CD14-positive monocyte (primary cell): ENCODE data around the gene TAF1C. TPM values are rescaled to one million over a fixed set of nuclear protein-coding genes. Genes with fewer than 3 reads are reported as not detected.

ENCODE experiments used
- DNase-seq, 3 donors: peaks; one replicate each; pipeline ENCODE4 v3.0.0-alpha.2; 2011 to 2022
- H2AFZ ChIP-seq: 2 replicates; pipeline ENCODE4 v1.6.0; 2012; ENCODE audit warnings: mild to moderate bottlenecking, low read depth, low read length, inconsistent platforms; ENCODE audit not compliant: insufficient read depth, poor library complexity, severe bottlenecking
- H3K27ac ChIP-seq, 2 donors: 1 replicate in 1 of 2; 2 replicates in 1 of 2; pipeline ENCODE4 v1.5.1; 2012 to 2013; ENCODE audit warnings: low read length in 2 of 2, control low read depth in 1 of 2, inconsistent platforms in 1 of 2, low read depth in 1 of 2, mild to moderate bottlenecking in 1 of 2
- H3K27me3 ChIP-seq, 2 donors: one replicate each; pipeline versions ENCODE4 v1.6.0 to v1.6.1; 2011 to 2013; ENCODE audit warnings: low read length in 2 of 2; ENCODE audit not compliant: control insufficient read depth in 2 of 2, insufficient read depth in 2 of 2
- H3K36me3 ChIP-seq, 2 donors: replicated peaks in 1 of 2; 1 replicate in 1 of 2; 2 replicates in 1 of 2; pipeline versions ENCODE4 v1.5.1 to v1.6.1; 2012 to 2013; ENCODE audit warnings: low read length in 2 of 2, control low read depth in 1 of 2, inconsistent platforms in 1 of 2, mild to moderate bottlenecking in 1 of 2; ENCODE audit not compliant: insufficient read depth in 2 of 2, control insufficient read depth in 1 of 2
- H3K4me1 ChIP-seq, 2 donors: 1 replicate in 1 of 2; 2 replicates in 1 of 2; pipeline versions ENCODE4 v1.5.1 to v1.6.1; 2012 to 2013; ENCODE audit warnings: low read length in 2 of 2, control low read depth in 1 of 2, inconsistent platforms in 1 of 2, mild to moderate bottlenecking in 1 of 2, moderate library complexity in 1 of 2; ENCODE audit not compliant: insufficient read depth in 2 of 2, control insufficient read depth in 1 of 2
- H3K4me2 ChIP-seq: replicated peaks from 2 replicates; pipeline ENCODE3; 2012; ENCODE audit warnings: low read length, moderate library complexity, mild to moderate bottlenecking; ENCODE audit not compliant: poor library complexity, severe bottlenecking; ENCODE audit errors: extremely low read depth
- H3K4me3 ChIP-seq, 3 experiments: fragments of 200-600 bp in 1 of 3; sonication (generic) in 1 of 3; replicated peaks in 1 of 3; 1 replicate in 2 of 3; 2 replicates in 1 of 3; pipeline ENCODE4 v1.5.1; 2011 to 2013; ENCODE audit warnings: low read length in 3 of 3, mild to moderate bottlenecking in 3 of 3, control low read depth in 2 of 3, low read depth in 2 of 3, inconsistent platforms in 1 of 3, moderate library complexity in 1 of 3
- H3K79me2 ChIP-seq: 2 replicates; pipeline ENCODE4 v1.6.0; 2012; ENCODE audit warnings: mild to moderate bottlenecking, control low read depth, inconsistent platforms, low read length, moderate library complexity; ENCODE audit not compliant: insufficient read depth
- H3K9ac ChIP-seq: 2 replicates; pipeline ENCODE4 v1.6.0; 2017; ENCODE audit warnings: low read length, mild to moderate bottlenecking; ENCODE audit not compliant: insufficient read depth, poor library complexity, severe bottlenecking
- H3K9me3 ChIP-seq, 2 donors: replicated peaks in 1 of 2; 1 replicate in 1 of 2; 2 replicates in 1 of 2; pipeline versions ENCODE4 v1.5.1 to v1.6.1; 2012 to 2013; ENCODE audit warnings: low read length in 2 of 2, control low read depth in 1 of 2; ENCODE audit not compliant: control insufficient read depth in 1 of 2, insufficient read depth in 1 of 2
- H4K20me1 ChIP-seq: 2 replicates; pipeline ENCODE4 v1.6.0; 2012; ENCODE audit warnings: mild to moderate bottlenecking, low read length, control low read depth, moderate library complexity; ENCODE audit not compliant: insufficient read depth
- H3K27ac Mint-ChIP-seq, 7 donors: one replicate each; pipeline ENCODE4 v1.8.0; 2020; ENCODE audit warnings: mild to moderate bottlenecking in 7 of 7, mixed read lengths in 7 of 7, moderate library complexity in 6 of 7, inconsistent platforms in 2 of 7
- H3K27me3 Mint-ChIP-seq, 3 donors: one replicate each; pipeline ENCODE4 v1.8.0; 2021 to 2022; ENCODE audit warnings: low read depth in 3 of 3, mild to moderate bottlenecking in 3 of 3, mixed read lengths in 3 of 3, moderate library complexity in 3 of 3, inconsistent platforms in 1 of 3
- H3K36me3 Mint-ChIP-seq, 2 donors: one replicate each; pipeline ENCODE4 v1.8.0; 2020; ENCODE audit warnings: mixed read lengths in 2 of 2, inconsistent platforms in 1 of 2, mild to moderate bottlenecking in 1 of 2
- H3K4me1 Mint-ChIP-seq: one replicate; pipeline ENCODE4 v1.8.0; 2020; ENCODE audit warnings: mild to moderate bottlenecking, mixed read lengths
- H3K4me3 Mint-ChIP-seq, 2 donors: one replicate each; pipeline ENCODE4 v1.8.0; 2020; ENCODE audit warnings: mild to moderate bottlenecking in 2 of 2, mixed read lengths in 2 of 2, moderate library complexity in 1 of 2
- H3K9me3 Mint-ChIP-seq, 7 donors: one replicate each; pipeline ENCODE4 v1.8.0; 2020 to 2022; ENCODE audit warnings: mixed read lengths in 7 of 7, mild to moderate bottlenecking in 6 of 7, moderate library complexity in 6 of 7, inconsistent platforms in 2 of 7
- WGBS: methylation state at CpG from one replicate; pipeline ENCODE4 v1.1.5; 2013; ENCODE audit warnings: missing lambda C conversion rate; ENCODE audit not compliant: insufficient coverage; 5-methylcytosine and 5-hydroxymethylcytosine counted together
- intact Hi-C, 2 donors: fragments of 100-400 bp; cut with micrococcal nuclease; formaldehyde crosslinking; loops; one replicate each; pipeline versions ENCODE4 v1.15.0 to v1.15.1; 2023
- polyA minus RNA-seq: library from RNA; depleted of rRNA, polyadenylated mRNA; stranded (reverse); fragments of >200 nt; gene quantifications from 2 replicates; pipeline ENCODE4 v1.2.3, GENCODE V29; 2012
- polyA plus RNA-seq, 3 donors: library from polyadenylated mRNA; depleted of rRNA in 1 of 3; unstranded in 2 of 3; stranded (reverse) in 1 of 3; fragments of 300-500 nt in 2 of 3; fragments of >200 nt in 1 of 3; fragmentation: Illumina TruSeq in 2 of 3; gene quantifications; 1 replicate in 2 of 3; 2 replicates in 1 of 3; pipeline ENCODE4 v1.2.3, GENCODE V29; 2012 to 2021
- total RNA-seq, 12 experiments: library from RNA in 1 of 12; stranded (reverse) in 1 of 12; fragments of 120-200 nt in 1 of 12; gene quantifications; one replicate each; pipeline ENCODE4 v1.2.4 and lab custom pipeline; 2013 to 2026; ENCODE audit warnings: mixed read lengths in 6 of 12, inconsistent platforms in 1 of 12
- TF ChIP-seq, protein P1 (sequence below): fragments of 200-600 bp; IDR thresholded peaks from one replicate; pipeline ENCODE4 v1.8.0; 2022; ENCODE audit warnings: antibody characterized with exemption, mild to moderate bottlenecking

The TAF1C gene, protein sequence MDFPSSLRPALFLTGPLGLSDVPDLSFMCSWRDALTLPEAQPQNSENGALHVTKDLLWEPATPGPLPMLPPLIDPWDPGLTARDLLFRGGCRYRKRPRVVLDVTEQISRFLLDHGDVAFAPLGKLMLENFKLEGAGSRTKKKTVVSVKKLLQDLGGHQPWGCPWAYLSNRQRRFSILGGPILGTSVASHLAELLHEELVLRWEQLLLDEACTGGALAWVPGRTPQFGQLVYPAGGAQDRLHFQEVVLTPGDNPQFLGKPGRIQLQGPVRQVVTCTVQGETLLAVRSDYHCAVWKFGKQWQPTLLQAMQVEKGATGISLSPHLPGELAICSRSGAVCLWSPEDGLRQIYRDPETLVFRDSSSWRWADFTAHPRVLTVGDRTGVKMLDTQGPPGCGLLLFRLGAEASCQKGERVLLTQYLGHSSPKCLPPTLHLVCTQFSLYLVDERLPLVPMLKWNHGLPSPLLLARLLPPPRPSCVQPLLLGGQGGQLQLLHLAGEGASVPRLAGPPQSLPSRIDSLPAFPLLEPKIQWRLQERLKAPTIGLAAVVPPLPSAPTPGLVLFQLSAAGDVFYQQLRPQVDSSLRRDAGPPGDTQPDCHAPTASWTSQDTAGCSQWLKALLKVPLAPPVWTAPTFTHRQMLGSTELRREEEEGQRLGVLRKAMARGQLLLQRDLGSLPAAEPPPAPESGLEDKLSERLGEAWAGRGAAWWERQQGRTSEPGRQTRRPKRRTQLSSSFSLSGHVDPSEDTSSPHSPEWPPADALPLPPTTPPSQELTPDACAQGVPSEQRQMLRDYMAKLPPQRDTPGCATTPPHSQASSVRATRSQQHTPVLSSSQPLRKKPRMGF
- 21.3 TPM for total RNA-seq (2013)
- polyA plus RNA-seq (100 to 1,000 TPM in 1 of 3 donors, 1 to 10 TPM in 2; 4.0 to 126 (median 4.5) TPM), polyA minus RNA-seq (40.3 and 50.7 TPM in 2 replicates), total RNA-seq (lab: John Stamatoyannopoulos, UW) (13.3 to 41.8 (median 21.3) reads per million in 11 experiments)

DNA sequence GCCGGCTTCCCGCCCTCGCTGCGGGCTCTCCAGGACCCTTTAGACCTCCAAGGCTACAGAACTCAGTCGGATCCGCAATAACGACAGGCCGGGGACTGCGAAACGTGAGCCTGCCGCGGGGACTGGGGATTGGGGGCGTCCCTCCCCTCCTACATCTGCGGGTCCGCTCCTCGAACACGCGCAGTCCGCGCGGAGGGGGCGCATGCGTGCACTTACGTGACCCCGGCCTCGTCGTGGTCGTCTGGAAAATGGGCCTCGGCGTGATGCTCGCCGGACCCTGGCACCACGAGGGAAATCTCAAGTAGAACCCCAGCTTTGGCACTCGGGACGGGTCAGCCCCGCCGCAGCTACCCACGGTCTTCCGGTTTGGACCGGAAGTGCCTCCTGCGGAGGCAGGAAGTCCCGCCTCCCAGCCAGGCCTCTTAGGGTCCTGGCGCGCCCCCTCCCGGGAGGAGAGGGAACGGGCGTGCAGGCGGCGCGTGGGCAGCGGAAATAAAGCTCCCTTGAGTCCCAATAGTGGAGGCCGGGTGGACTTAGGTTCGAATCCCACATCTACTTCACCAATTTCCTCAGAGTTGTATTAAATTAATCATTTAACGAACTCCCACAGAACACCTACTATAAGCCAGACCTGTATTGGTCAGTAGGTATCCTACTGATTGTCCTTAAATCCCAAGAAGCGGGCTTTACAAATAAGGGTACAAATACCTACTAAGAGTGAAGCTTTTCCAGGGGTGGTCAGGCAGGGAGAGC, at the start of gene TAF1C:
Gene TAF1C (minus strand): TSS at position 373 of the 753 bp plus-strand sequence. CDS start 2,069 bp downstream, outside the sequence.
- DNase-seq: peak; percentile 94 to 95 (median 95)
- WGBS: under 1% methylated on average over 46 of the region's 55 CpGs
- Mint-ChIP-seq H3K4me3 (peak within 1 kb of the TSS; percentile 89 to 93), H3K27ac (peak within 1 kb of the TSS; percentile 88 to 96 (median 91)), H3K4me1 (peaks cover 13% of the 10 kb centered on the region), H3K9me3 (no peaks in the 10 kb centered on the region), H3K27me3 (peaks cover 0 to 1% (median 0%) of the 10 kb centered on the region in 3 donors), H3K36me3 (peaks cover 35 to 36% of the 10 kb centered on the region in 2 donors)
- peak within 1 kb of the TSS; percentile 94 for H3K9ac ChIP-seq
- no peaks in the 10 kb centered on the region for H3K9me3 ChIP-seq
- H3K36me3 ChIP-seq: peaks cover 30 to 34% of the 10 kb centered on the region in 2 donors
- TF ChIP-seq, protein P1, sequence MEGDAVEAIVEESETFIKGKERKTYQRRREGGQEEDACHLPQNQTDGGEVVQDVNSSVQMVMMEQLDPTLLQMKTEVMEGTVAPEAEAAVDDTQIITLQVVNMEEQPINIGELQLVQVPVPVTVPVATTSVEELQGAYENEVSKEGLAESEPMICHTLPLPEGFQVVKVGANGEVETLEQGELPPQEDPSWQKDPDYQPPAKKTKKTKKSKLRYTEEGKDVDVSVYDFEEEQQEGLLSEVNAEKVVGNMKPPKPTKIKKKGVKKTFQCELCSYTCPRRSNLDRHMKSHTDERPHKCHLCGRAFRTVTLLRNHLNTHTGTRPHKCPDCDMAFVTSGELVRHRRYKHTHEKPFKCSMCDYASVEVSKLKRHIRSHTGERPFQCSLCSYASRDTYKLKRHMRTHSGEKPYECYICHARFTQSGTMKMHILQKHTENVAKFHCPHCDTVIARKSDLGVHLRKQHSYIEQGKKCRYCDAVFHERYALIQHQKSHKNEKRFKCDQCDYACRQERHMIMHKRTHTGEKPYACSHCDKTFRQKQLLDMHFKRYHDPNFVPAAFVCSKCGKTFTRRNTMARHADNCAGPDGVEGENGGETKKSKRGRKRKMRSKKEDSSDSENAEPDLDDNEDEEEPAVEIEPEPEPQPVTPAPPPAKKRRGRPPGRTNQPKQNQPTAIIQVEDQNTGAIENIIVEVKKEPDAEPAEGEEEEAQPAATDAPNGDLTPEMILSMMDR: peak; percentile 94
- H2AFZ ChIP-seq: peak within 1 kb of the TSS; percentile 99
- H4K20me1 ChIP-seq: peaks cover 5% of the 10 kb centered on the region
- H3K27ac ChIP-seq: peak within 1 kb of the TSS; percentile 55 to 90
- H3K27me3 ChIP-seq: no peaks in the 10 kb centered on the region
- H3K4me2 ChIP-seq: peak within 1 kb of the TSS; percentile 92
- H3K4me1 ChIP-seq: peaks cover 7 to 11% of the 10 kb centered on the region in 2 donors
- peaks cover 32% of the 10 kb centered on the region for H3K79me2 ChIP-seq
- intact Hi-C loops: loop anchor here (2.0 to 5.0 kb wide), 4 partner anchors 100 to 220 kb away; partner anchors contain the start of gene NECAB2 (in 2 of the 2)
- H3K4me3 ChIP-seq: peak within 1 kb of the TSS; percentile 67 to 97 (median 92)
